A549 (cell line): ENCODE data around the gene GIMAP1.

Experiments
- BHLHE40 ChIP-seq: IDR thresholded peaks from 2 replicates; pipeline ENCODE4 v1.6.1; 2012; ENCODE audit warnings: low read depth, low read length, inconsistent platforms
- JUN ChIP-seq, 2 experiments: fragments of >200 bp; sonication (Bioruptor Twin); formaldehyde crosslinking; IDR thresholded peaks; 2 replicates in 1 of 2; 3 replicates in 1 of 2; pipeline ENCODE4 v1.6.1; 2016 to 2017
- POLR2A ChIP-seq: IDR thresholded peaks from 2 replicates; pipeline ENCODE4 v1.6.1; 2012; ENCODE audit warnings: mild to moderate bottlenecking, low read length
- RARB ChIP-seq: fragments of 250-450 bp; sonication (Bioruptor Pico); IDR thresholded peaks from 2 replicates; pipeline ENCODE4 v1.8.0; 2021; ENCODE audit warnings: mild to moderate bottlenecking, moderate library complexity
- RFX5 ChIP-seq: fragments of 450-650 bp; IDR thresholded peaks from 2 replicates; pipeline ENCODE4 v1.7.1; 2014; ENCODE audit warnings: antibody characterized with exemption, mild to moderate bottlenecking, moderate library complexity
- ZSCAN20 ChIP-seq: fragments of 250-450 bp; sonication (Bioruptor Pico); IDR thresholded peaks from 2 replicates; pipeline ENCODE4 v1.8.0; 2022; ENCODE audit warnings: mild to moderate bottlenecking, moderate library complexity
- TF ChIP-seq, protein P1 (sequence below): fragments of >200 bp; sonication (Bioruptor Twin); formaldehyde crosslinking; IDR thresholded peaks from 3 replicates; pipeline ENCODE4 v1.5.1; 2016
- TF ChIP-seq, protein P2 (sequence below): IDR thresholded peaks from 2 replicates; pipeline ENCODE4 v1.6.1; 2012
- TF ChIP-seq, protein P3 (sequence below): fragments of 200-600 bp; sonication (generic); IDR thresholded peaks from 2 replicates; pipeline ENCODE4 v1.6.1; 2016; ENCODE audit warnings: antibody characterized with exemption, mild to moderate bottlenecking, moderate library complexity
- TF ChIP-seq, protein P4 (sequence below): fragments of 450-650 bp; IDR thresholded peaks from 2 replicates; pipeline ENCODE4 v1.6.1; 2014; ENCODE audit warnings: antibody characterized with exemption

DNA sequence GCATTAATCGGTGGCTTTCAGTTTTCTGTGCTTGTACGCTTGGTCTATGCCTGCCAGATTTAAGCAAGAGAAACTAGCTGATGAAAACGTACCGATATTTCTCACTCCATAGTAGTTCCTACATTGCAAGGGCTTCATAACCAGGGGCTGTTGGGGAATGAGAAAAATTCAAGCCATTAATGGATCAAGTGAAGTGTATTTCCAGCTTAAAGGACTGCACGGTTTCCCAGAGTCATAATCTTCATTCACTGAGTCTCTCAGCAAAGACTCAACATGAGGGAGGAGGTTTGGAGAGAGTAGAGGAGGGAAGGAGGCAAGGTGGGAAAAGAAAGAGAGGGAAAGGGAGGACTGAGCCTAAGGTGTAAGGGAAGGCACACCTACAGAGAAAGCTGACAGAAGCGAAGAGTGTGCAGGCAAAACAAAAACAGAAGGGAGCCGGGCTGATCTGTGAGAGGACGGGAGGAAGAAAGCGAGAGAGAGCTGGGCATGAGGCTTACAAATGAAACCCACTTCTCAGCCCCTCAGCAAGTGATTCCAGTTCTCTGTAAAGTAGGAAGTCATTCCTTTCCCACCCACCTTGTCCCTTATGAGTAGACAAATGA is 30.3 kb upstream of the GIMAP1 start:
- no peak for TF ChIP-seq POLR2A
- TF ChIP-seq, protein P1, sequence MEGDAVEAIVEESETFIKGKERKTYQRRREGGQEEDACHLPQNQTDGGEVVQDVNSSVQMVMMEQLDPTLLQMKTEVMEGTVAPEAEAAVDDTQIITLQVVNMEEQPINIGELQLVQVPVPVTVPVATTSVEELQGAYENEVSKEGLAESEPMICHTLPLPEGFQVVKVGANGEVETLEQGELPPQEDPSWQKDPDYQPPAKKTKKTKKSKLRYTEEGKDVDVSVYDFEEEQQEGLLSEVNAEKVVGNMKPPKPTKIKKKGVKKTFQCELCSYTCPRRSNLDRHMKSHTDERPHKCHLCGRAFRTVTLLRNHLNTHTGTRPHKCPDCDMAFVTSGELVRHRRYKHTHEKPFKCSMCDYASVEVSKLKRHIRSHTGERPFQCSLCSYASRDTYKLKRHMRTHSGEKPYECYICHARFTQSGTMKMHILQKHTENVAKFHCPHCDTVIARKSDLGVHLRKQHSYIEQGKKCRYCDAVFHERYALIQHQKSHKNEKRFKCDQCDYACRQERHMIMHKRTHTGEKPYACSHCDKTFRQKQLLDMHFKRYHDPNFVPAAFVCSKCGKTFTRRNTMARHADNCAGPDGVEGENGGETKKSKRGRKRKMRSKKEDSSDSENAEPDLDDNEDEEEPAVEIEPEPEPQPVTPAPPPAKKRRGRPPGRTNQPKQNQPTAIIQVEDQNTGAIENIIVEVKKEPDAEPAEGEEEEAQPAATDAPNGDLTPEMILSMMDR, result no peak
- TF ChIP-seq, protein P2, sequence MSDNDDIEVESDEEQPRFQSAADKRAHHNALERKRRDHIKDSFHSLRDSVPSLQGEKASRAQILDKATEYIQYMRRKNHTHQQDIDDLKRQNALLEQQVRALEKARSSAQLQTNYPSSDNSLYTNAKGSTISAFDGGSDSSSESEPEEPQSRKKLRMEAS, result no peak
- no peak for TF ChIP-seq RARB
- TF ChIP-seq, protein P3, sequence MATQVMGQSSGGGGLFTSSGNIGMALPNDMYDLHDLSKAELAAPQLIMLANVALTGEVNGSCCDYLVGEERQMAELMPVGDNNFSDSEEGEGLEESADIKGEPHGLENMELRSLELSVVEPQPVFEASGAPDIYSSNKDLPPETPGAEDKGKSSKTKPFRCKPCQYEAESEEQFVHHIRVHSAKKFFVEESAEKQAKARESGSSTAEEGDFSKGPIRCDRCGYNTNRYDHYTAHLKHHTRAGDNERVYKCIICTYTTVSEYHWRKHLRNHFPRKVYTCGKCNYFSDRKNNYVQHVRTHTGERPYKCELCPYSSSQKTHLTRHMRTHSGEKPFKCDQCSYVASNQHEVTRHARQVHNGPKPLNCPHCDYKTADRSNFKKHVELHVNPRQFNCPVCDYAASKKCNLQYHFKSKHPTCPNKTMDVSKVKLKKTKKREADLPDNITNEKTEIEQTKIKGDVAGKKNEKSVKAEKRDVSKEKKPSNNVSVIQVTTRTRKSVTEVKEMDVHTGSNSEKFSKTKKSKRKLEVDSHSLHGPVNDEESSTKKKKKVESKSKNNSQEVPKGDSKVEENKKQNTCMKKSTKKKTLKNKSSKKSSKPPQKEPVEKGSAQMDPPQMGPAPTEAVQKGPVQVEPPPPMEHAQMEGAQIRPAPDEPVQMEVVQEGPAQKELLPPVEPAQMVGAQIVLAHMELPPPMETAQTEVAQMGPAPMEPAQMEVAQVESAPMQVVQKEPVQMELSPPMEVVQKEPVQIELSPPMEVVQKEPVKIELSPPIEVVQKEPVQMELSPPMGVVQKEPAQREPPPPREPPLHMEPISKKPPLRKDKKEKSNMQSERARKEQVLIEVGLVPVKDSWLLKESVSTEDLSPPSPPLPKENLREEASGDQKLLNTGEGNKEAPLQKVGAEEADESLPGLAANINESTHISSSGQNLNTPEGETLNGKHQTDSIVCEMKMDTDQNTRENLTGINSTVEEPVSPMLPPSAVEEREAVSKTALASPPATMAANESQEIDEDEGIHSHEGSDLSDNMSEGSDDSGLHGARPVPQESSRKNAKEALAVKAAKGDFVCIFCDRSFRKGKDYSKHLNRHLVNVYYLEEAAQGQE, result no peak
- TF ChIP-seq, protein P4, sequence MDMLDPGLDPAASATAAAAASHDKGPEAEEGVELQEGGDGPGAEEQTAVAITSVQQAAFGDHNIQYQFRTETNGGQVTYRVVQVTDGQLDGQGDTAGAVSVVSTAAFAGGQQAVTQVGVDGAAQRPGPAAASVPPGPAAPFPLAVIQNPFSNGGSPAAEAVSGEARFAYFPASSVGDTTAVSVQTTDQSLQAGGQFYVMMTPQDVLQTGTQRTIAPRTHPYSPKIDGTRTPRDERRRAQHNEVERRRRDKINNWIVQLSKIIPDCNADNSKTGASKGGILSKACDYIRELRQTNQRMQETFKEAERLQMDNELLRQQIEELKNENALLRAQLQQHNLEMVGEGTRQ, result no peak
- no peak for TF ChIP-seq RFX5
- no peak for TF ChIP-seq ZSCAN20
- no peak for TF ChIP-seq JUN (IDR thresholded peaks at IDR 0.05)
- TF ChIP-seq BHLHE40, result no peak
